NB4 (cell line): Measurements from ENCODE around the gene PCNX4.

Source experiments
- CTCF ChIP-seq: IDR thresholded peaks from one replicate; pipeline ENCODE4 v1.5.1; 2012; ENCODE audit warnings: low read depth, low read length
- MYC ChIP-seq: IDR thresholded peaks from 2 replicates; pipeline ENCODE4 v1.6.1; 2011; ENCODE audit warnings: low read depth, low read length

- peak; percentile 46; the same call in 1 of the 2 replicates for TF ChIP-seq MYC
- peak; percentile 32 for TF ChIP-seq CTCF
These were observed 73.2 kb downstream of the PCNX4 start, which contains the start of gene DHRS7 for GRCh38 chr14:60164712-60165546.
